Measurements from ENCODE around the gene ENAH. TPM values are rescaled to one million over a fixed set of nuclear protein-coding genes. Genes with fewer than 3 reads are reported as not detected.

ENAH gene
- total and polyA plus RNA-seq, 2 donors (not counting 1 experiment from before 2014, with no cell fraction given): 85.0 to 210 TPM

DNA sequence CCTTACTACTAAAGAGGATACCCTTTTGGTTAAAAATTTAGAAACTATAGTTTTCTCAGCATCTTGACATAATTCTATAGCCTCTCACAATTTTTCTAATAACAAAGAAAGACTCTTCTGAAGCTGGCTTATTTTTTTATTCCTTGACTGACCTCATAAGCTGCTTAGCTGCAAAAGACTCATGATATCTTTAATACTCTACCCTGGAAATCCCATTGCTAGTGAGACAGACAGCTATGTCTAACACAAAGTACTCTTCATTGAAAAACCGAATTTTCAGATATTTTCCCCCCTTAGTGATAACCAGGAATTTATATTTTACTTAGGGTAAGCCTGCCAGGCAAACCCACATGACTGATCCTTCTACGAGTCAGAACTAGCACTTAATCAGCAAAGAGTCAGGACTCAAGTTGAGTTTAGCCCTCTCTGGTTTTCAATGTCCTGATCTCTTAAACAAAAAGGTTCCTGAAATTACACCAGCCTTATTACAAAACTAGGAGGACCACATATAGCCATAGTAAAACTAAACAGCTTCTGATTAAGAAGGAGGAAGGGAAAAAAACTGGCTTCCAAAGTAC, 56.9 kb downstream of the ENAH start:
- no peak overlapping the region for H3K9ac ChIP-seq (ENCODE audit: insufficient read depth, low read length)
- no peak overlapping the region for H3K4me3 ChIP-seq (replicated peaks in 1 of 4; ENCODE audit: control extremely low read depth in 1 of 4, insufficient read depth in 1 of 4, low read depth in 3 of 4, low read length in 4 of 4)
- no peak for DNase-seq (ENCODE audit: low read depth in 2 of 2)
- H3K9me3 ChIP-seq (ENCODE audit: control insufficient read depth, insufficient read depth, low read depth, low read length): no peaks in the 10 kb centered on the region
- no peak overlapping the region for H3K27ac ChIP-seq (ENCODE audit: insufficient read depth, low read length)
- H3K4me2 ChIP-seq (ENCODE audit: extremely low read depth, insufficient read depth, low read length): no peak overlapping the region
- TF ChIP-seq, protein P1, sequence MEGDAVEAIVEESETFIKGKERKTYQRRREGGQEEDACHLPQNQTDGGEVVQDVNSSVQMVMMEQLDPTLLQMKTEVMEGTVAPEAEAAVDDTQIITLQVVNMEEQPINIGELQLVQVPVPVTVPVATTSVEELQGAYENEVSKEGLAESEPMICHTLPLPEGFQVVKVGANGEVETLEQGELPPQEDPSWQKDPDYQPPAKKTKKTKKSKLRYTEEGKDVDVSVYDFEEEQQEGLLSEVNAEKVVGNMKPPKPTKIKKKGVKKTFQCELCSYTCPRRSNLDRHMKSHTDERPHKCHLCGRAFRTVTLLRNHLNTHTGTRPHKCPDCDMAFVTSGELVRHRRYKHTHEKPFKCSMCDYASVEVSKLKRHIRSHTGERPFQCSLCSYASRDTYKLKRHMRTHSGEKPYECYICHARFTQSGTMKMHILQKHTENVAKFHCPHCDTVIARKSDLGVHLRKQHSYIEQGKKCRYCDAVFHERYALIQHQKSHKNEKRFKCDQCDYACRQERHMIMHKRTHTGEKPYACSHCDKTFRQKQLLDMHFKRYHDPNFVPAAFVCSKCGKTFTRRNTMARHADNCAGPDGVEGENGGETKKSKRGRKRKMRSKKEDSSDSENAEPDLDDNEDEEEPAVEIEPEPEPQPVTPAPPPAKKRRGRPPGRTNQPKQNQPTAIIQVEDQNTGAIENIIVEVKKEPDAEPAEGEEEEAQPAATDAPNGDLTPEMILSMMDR (conservative IDR thresholded peaks at IDR 0.05 in 1 of 2, IDR thresholded peaks at IDR 0.05 in 1 of 2; ENCODE audit: low read depth in 1 of 2, low read length in 2 of 2): no peak
- no peak for TF ChIP-seq EZH2 (IDR thresholded peaks at IDR 0.05; ENCODE audit: low read length, missing control alignments)
- no peaks in the 10 kb centered on the region for H4K20me1 ChIP-seq (ENCODE audit: control insufficient read depth, extremely low read depth, insufficient read depth, low read length)
- no peaks in the 10 kb centered on the region for H3K27me3 ChIP-seq (ENCODE audit: control insufficient read depth, insufficient read depth, low read length)
- peaks cover 36% of the 10 kb centered on the region for H3K79me2 ChIP-seq (ENCODE audit: control insufficient read depth, insufficient read depth, low read length)
- H2AFZ ChIP-seq (ENCODE audit: low read length): no peak overlapping the region
- no peaks in the 10 kb centered on the region for H3K4me1 ChIP-seq (ENCODE audit: control insufficient read depth, extremely low read depth, insufficient read depth, low read length)
- no peaks in the 10 kb centered on the region for H3K36me3 ChIP-seq (ENCODE audit: control insufficient read depth, insufficient read depth, low read length)

DNA sequence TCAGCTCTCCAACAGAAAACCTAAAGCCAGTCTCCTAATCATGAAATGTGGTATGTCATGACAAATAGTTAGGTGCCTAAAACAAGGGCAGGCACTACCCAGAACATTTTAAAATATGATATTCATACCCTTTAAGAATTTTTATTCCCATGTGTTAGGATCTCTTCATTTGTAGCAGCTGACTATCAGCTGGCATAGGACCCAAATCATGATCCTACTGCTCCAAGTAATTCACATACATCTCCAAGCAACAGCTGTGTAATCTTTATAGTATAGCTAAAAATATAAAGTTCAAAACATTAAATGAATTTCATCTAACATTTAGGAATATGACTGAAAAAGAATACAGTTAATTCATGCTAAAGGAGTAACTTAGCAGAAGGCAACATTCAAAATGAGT, 57.5 kb downstream of the ENAH start:
- Histone ChIP-seq H3K9ac (ENCODE audit: insufficient read depth, low read length) (no peak overlapping the region), H3K4me1 (ENCODE audit: control insufficient read depth, extremely low read depth, insufficient read depth, low read length) (no peaks in the 10 kb centered on the region), H3K9me3 (ENCODE audit: control insufficient read depth, insufficient read depth, low read depth, low read length) (no peaks in the 10 kb centered on the region), H2AFZ (ENCODE audit: low read length) (no peak overlapping the region), H3K27me3 (ENCODE audit: control insufficient read depth, insufficient read depth, low read length) (no peaks in the 10 kb centered on the region), H3K4me3 (replicated peaks in 1 of 4; ENCODE audit: control extremely low read depth in 1 of 4, insufficient read depth in 1 of 4, low read depth in 3 of 4, low read length in 4 of 4) (no peak overlapping the region), H3K27ac (ENCODE audit: insufficient read depth, low read length) (no peak overlapping the region), H3K4me2 (ENCODE audit: extremely low read depth, insufficient read depth, low read length) (no peak overlapping the region), H4K20me1 (ENCODE audit: control insufficient read depth, extremely low read depth, insufficient read depth, low read length) (no peaks in the 10 kb centered on the region), H3K36me3 (ENCODE audit: control insufficient read depth, insufficient read depth, low read length) (no peaks in the 10 kb centered on the region), H3K79me2 (ENCODE audit: control insufficient read depth, insufficient read depth, low read length) (peaks cover 34% of the 10 kb centered on the region)
- TF ChIP-seq, protein P1 (conservative IDR thresholded peaks at IDR 0.05 in 1 of 2, IDR thresholded peaks at IDR 0.05 in 1 of 2; ENCODE audit: low read depth in 1 of 2, low read length in 2 of 2): no peak
- no peak for TF ChIP-seq EZH2 (IDR thresholded peaks at IDR 0.05; ENCODE audit: low read length, missing control alignments)
- no peak for DNase-seq (ENCODE audit: low read depth in 2 of 2)

DNA sequence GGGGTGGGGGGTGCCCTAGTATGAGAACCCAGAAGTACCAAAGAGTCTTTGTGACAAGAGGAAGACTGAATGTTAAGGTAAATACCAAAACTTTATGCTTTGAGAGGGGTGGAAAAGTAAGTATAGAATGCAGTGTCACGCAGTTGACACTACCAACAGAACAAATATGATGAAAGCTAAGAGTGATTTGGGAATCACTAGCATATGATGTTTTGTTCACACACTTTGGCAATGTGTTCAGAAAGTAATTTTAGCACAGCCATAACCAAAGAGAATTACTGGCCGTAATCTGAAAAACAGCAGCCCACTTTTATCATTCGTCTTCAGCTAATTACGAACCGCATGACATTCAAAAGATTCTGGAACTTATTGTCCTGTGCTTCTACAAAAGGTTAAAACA, 59.5 kb downstream of the ENAH start:
- Histone ChIP-seq H3K27ac (ENCODE audit: insufficient read depth, low read length) (no peak overlapping the region), H3K4me2 (ENCODE audit: extremely low read depth, insufficient read depth, low read length) (no peak overlapping the region), H3K79me2 (ENCODE audit: control insufficient read depth, insufficient read depth, low read length) (peaks cover 27% of the 10 kb centered on the region), H3K4me3 (replicated peaks in 1 of 4; ENCODE audit: control extremely low read depth in 1 of 4, insufficient read depth in 1 of 4, low read depth in 3 of 4, low read length in 4 of 4) (no peak overlapping the region), H3K9me3 (ENCODE audit: control insufficient read depth, insufficient read depth, low read depth, low read length) (no peaks in the 10 kb centered on the region), H3K27me3 (ENCODE audit: control insufficient read depth, insufficient read depth, low read length) (no peaks in the 10 kb centered on the region), H2AFZ (ENCODE audit: low read length) (no peak overlapping the region), H3K9ac (ENCODE audit: insufficient read depth, low read length) (no peak overlapping the region), H3K4me1 (ENCODE audit: control insufficient read depth, extremely low read depth, insufficient read depth, low read length) (no peaks in the 10 kb centered on the region), H3K36me3 (ENCODE audit: control insufficient read depth, insufficient read depth, low read length) (no peaks in the 10 kb centered on the region), H4K20me1 (ENCODE audit: control insufficient read depth, extremely low read depth, insufficient read depth, low read length) (no peaks in the 10 kb centered on the region)
- TF ChIP-seq, protein P1 (conservative IDR thresholded peaks at IDR 0.05 in 1 of 2, IDR thresholded peaks at IDR 0.05 in 1 of 2; ENCODE audit: low read depth in 1 of 2, low read length in 2 of 2): no peak
- TF ChIP-seq EZH2 (IDR thresholded peaks at IDR 0.05; ENCODE audit: low read length, missing control alignments): no peak
- no peak for DNase-seq (ENCODE audit: low read depth in 2 of 2)

Measured in fibroblast of lung (primary cell).